ENCODE data around the gene MTERF1. TPM values are rescaled to one million over a fixed set of nuclear protein-coding genes. Genes with fewer than 3 reads are reported as not detected.

Gene MTERF1
- total and polyA plus RNA-seq, 9 of the 15 experiments (the other 6 are each of a cell fraction or from before 2014, with no cell fraction given): 15.7 to 49.2 (median 29.1) TPM

DNA sequence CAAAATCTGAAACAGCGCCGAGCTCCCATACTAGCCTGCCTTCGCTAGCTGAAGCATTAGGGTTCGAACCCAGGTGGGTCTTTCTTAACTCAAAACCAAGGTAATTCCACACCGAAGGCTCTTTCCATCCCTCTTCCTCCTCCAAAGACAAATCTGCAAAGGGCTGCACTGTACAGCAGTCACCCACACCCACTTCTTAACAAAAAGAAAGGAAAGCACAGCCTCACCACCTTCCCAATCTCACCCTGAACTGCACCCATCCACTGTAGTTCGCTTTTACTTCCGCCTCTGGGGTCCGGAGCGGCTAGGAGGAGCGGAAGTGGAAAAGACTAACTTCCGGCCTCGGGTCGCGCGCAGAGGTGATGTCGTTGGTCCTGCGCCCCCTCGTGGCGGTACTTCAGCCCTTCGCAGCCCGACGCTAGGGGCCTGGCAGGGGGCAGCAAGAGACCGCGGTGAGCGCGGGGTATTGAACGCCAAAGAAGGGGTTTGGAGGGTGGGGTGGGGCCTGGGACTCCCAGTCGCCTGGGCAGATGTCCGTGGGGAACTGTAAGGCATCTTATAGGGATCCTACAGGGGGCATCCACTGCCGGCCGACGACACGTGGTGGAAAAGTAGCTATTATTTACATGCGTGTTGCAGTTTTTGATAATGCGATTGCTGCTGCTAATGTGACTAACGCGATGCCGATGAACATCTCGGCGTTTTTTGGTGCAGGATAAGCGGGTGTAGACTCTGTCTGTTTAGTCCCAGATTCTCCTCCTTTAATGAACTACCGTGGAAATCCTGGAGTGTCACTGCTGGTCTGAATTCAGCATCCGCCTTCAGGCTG, at the start of gene MTERF1 (continued):
- TF ChIP-seq DMBX1 (CRISPR knock-in tag; IDR thresholded peaks at IDR 0.05; ENCODE audit: borderline replicate concordance) (0 out of 2 replicates have a peak, but pooled peaks have one; percentile 52), SAFB2 (IDR thresholded peaks at IDR 0.05; ENCODE audit: borderline replicate concordance, low read depth, low read length, severe bottlenecking) (no peak), USF2 (CRISPR knock-in tag; IDR thresholded peaks at IDR 0.05) (no peak), ZNF347 (CRISPR knock-in tag; IDR thresholded peaks at IDR 0.05; ENCODE audit: low read depth) (no peak), GTF2A2 (tag; IDR thresholded peaks at IDR 0.05) (no peak), XRCC3 (IDR thresholded peaks at IDR 0.05) (no peak), ARID1B (IDR thresholded peaks at IDR 0.05) (peak; percentile 19; the same call in 1 of the 2 replicates), IRF2 (CRISPR knock-in tag; IDR thresholded peaks at IDR 0.05) (no peak), ZNF561 (CRISPR knock-in tag; conservative IDR thresholded peaks at IDR 0.05) (no peak), ZBTB1 (CRISPR knock-in tag; IDR thresholded peaks at IDR 0.05; ENCODE audit: borderline replicate concordance, low read depth) (no peak), ZFPM2 (CRISPR knock-in tag; IDR thresholded peaks at IDR 0.05) (no peak), BRF1 (IDR thresholded peaks at IDR 0.05; ENCODE audit: borderline replicate concordance, extremely low read depth, insufficient read length) (no peak)
- TF ChIP-seq, protein P1, sequence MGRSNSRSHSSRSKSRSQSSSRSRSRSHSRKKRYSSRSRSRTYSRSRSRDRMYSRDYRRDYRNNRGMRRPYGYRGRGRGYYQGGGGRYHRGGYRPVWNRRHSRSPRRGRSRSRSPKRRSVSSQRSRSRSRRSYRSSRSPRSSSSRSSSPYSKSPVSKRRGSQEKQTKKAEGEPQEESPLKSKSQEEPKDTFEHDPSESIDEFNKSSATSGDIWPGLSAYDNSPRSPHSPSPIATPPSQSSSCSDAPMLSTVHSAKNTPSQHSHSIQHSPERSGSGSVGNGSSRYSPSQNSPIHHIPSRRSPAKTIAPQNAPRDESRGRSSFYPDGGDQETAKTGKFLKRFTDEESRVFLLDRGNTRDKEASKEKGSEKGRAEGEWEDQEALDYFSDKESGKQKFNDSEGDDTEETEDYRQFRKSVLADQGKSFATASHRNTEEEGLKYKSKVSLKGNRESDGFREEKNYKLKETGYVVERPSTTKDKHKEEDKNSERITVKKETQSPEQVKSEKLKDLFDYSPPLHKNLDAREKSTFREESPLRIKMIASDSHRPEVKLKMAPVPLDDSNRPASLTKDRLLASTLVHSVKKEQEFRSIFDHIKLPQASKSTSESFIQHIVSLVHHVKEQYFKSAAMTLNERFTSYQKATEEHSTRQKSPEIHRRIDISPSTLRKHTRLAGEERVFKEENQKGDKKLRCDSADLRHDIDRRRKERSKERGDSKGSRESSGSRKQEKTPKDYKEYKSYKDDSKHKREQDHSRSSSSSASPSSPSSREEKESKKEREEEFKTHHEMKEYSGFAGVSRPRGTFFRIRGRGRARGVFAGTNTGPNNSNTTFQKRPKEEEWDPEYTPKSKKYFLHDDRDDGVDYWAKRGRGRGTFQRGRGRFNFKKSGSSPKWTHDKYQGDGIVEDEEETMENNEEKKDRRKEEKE (IDR thresholded peaks at IDR 0.05; ENCODE audit: borderline replicate concordance in 1 of 2, control insufficient read depth in 1 of 2, low read depth in 2 of 2, low read length in 1 of 2): no peak
- TF ChIP-seq, protein P2, sequence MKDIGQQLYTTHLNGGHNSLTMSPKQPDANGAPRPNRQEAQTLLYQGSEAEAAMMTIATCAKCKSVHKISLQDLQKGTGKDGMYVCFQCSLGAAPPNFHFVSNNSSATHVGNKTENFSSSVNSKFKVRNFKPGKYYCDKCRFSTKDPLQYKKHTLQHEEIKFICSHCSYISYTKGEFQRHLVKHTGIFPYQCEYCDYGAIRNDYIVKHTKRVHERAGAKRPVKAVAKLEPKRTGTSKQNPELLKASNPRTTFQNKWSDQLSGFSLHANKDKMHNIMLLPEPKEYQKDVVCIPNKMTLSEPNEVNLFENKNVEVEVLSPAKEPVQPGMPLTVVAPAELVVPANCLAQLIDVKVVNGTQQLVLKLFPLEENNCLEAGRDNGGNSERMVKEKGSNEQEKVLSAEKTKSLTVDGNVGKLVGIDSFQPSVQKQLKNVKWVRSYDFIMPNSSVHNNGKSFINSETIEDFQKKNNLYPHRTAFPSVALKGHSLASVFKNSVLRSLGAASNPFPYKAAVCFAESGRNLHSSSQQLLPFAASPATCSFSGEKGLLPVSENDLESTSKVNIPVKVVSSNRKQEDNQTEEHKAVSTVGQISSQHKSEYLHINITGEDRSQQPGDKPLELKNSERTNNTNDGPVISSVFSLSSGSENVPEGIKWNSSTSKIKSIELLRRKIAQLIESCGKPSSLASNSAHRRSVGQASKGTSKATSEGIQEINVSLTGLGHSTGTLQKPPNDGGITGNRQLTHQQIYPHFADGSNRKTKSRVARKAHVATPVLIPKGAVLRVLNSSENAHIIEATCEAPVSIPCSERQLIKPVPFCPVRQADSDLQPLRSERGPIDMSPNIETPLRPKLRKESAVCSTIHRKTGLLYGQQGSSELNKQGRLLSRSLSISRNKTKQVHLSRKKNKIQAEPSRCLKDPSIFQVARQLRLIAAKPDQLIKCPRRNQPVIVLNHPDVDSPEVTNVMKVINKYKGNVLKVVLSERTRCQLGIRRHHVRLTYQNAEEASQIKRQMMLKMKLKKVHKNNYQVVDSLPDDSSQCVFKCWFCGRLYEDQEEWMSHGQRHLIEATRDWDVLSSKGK (CRISPR knock-in tag; IDR thresholded peaks at IDR 0.05): no peak

Measured in K562 (cell line).